ENCODE measurements around the gene RTP4.
"Not testable (repeated sequence)": the region's sequence is repeated elsewhere in the genome, so short reads cannot be mapped to it uniquely, and the experiment has no call there.

Gene RTP4

DNA sequence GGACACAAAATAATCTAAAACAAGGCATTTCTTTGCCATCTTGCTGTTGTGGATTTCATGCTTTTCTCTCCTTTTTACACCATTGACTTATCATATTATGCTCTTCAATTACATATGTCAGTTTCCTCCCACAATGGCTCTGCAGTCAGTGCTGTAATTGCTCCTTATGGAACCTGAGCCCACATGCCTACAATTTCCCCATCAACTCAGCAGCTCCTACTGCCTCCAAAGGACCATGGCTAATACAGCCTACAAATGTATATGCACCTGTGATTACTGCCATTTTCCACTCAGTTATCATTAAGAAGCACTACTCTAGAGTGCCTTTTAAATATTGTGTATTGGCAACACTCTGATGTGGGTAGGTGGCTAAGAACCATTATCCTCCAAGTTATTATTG lies 30.8 kb downstream of the RTP4 start:
- Histone ChIP-seq H3K9ac (ENCODE audit: low read depth, low read length) (no peak overlapping the region), H3K9me3 (ENCODE audit: control insufficient read depth, insufficient read depth, low read length) (no peaks in the 10 kb centered on the region; the same call in 1 of the 2 replicates), H3K36me3 (ENCODE audit: insufficient read depth, low read length) (no peaks in the 10 kb centered on the region)

DNA sequence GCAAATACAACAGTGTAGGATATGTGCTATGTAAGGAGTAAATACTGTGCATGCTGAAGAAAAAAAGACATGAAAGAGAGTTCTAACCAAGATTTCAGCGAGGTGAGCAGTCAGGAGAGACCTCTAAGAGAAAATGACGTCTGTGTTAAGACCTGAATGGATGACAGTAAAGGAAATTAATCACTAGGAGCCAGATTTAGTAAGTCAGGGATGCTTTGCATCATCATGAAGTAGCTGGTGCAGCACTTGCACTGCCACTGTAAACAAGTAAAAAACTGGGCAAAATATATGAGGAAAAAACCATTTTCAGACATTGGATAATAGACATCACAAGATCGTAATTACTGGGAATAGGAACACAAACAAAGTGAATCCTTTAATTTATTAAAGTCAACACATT lies 32.6 kb downstream of the RTP4 start:
- Histone ChIP-seq H3K9me3 (ENCODE audit: control insufficient read depth, insufficient read depth, low read length) (no peaks in the 10 kb centered on the region), H3K4me1 (ENCODE audit: insufficient read depth, low read length) (no peaks in the 10 kb centered on the region), H3K36me3 (ENCODE audit: insufficient read depth, low read length) (no peaks in the 10 kb centered on the region), H3K9ac (ENCODE audit: low read depth, low read length) (no peak overlapping the region)

More for the DNA sequence above, 30.8 kb downstream of the RTP4 start:
- no peaks in the 10 kb centered on the region for H3K4me1 ChIP-seq (ENCODE audit: insufficient read depth, low read length)

DNA sequence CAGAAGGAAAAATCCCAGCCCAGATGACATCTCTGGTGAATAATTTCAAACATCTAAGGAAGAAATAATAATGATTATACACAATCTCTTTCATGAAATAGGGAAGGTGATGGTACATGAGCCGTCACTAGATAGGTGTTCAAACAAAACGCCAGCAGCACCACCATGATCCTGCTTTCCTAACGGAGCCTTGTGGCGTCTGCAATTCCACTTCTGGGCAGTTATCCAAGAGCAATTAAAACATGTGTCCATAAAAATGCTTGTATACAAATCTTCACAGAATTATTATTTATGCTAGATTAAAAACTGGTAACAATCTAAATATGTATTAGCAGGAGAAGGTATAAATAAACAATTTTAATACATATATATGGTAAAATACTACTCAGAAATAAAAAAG lies 33.7 kb downstream of the RTP4 start:
- Histone ChIP-seq H3K9ac (ENCODE audit: low read depth, low read length) (no peak overlapping the region), H3K9me3 (ENCODE audit: control insufficient read depth, insufficient read depth, low read length) (no peaks in the 10 kb centered on the region), H3K4me1 (ENCODE audit: insufficient read depth, low read length) (no peaks in the 10 kb centered on the region), H3K36me3 (ENCODE audit: insufficient read depth, low read length) (no peaks in the 10 kb centered on the region)

DNA sequence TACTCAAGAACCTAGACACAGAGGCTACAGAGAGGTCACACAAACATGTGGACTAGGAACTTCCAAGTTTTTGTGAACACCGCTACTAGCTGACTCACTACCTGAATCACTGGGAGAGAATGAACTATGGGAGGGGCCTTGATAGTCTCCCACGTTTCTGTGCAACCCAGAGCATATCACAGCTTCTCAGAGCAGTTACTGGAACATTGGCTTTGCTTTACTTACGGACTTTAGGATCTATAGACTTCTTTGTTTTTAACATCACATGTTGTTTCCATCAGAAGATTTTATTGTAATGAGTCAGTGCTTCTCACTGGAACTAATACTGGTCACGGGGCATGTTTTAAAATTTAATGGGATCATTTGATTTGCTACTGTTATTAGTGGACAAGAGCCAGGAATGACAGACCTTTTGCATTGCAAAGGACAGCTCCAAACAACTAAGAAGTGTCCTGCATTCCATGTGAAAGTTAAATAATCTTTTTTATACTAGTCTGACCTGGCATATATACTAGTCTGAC lies 35.6 kb downstream of the RTP4 start:
- H3K9me3 ChIP-seq (ENCODE audit: control insufficient read depth, insufficient read depth, low read length) = no peaks in the 10 kb centered on the region
- H3K9ac ChIP-seq (ENCODE audit: low read depth, low read length) = no peak overlapping the region
- no peaks in the 10 kb centered on the region for H3K36me3 ChIP-seq (ENCODE audit: insufficient read depth, low read length)
- no peaks in the 10 kb centered on the region for H3K4me1 ChIP-seq (ENCODE audit: insufficient read depth, low read length)

DNA sequence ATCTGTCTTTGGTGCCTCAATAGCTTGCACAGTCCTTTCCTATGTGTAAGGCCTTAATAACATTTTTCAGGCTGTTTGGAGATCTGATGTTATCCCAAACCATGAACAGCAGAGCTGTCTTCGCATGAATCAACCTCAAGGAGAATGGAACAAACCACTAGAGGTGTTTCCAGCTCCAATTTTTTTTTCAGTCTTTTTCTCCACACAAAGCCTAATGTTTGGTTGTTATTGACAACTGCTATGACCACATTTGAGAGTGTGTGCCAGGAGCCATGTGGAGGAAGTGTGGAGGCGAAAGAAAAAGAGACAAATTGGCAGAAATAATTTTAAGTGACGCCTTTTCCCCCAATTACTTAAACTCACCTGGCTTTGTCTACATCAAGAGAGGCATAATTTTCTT lies 38.7 kb downstream of the RTP4 start:
- H3K9ac ChIP-seq (ENCODE audit: low read depth, low read length) = no peak overlapping the region
- H3K4me1 ChIP-seq (ENCODE audit: insufficient read depth, low read length) = no peaks in the 10 kb centered on the region
- no peaks in the 10 kb centered on the region for H3K36me3 ChIP-seq (ENCODE audit: insufficient read depth, low read length)
- no peaks in the 10 kb centered on the region for H3K9me3 ChIP-seq (ENCODE audit: control insufficient read depth, insufficient read depth, low read length)

DNA sequence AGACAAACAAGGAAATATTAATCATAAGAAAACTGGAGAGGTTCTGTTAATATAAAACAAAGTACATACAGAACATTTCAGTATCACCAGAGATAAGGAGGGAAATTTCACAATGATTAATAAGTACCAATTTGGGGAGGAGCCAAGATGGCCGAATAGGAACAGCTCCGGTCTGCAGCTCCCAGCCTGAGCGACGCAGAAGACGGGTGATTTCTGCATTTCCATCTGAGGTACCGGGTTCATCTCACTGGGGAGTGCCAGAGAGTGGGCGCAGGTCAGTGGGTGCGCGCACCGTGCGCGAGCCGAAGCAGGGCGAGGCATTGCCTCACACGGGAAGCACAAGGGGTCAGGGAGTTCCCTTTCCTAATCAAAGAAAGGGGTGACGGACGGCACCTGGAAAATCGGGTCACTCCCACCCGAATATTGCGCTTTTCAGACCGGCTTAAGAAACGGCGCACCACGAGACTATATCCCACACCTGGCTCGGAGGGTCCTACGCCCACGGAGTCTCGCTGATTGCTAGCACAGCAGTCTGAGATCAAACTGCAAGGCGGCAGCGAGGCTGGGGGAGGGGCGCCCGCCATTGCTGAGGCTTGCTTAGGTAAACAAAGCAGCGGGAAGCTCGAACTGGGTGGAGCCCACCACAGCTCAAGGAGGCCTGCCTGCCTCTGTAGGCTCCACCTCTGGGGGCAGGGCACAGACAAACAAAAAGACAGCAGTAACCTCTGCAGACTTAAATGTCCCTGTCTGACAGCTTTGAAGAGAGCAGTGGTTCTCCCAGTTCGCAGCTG lies 44.0 kb downstream of the RTP4 start:
- not testable (repeated sequence) for H3K36me3 ChIP-seq (ENCODE audit: insufficient read depth, low read length); H3K4me1 ChIP-seq (ENCODE audit: insufficient read depth, low read length); H3K9me3 ChIP-seq (ENCODE audit: control insufficient read depth, insufficient read depth, low read length)
- H3K9ac ChIP-seq (ENCODE audit: low read depth, low read length) = peak overlapping the region; percentile 51

Measured in ES-I3 (cell line).